HepG2 (cell line): ENCODE results near the gene PTCRA. TPM values are rescaled to one million over a fixed set of nuclear protein-coding genes. Genes with fewer than 3 reads are reported as not detected.

Experiments
- EEA1 ChIP-seq: sonication (generic); formaldehyde crosslinking; IDR thresholded peaks from 2 replicates; pipeline ENCODE4 v1.5.1; 2020; ENCODE audit warnings: mild to moderate bottlenecking, missing genetic modification reagents, borderline replicate concordance
- ELF4 ChIP-seq: sonication (generic); formaldehyde crosslinking; IDR thresholded peaks from 2 replicates; pipeline ENCODE4 v1.5.0; 2020; ENCODE audit warnings: missing genetic modification reagents, mild to moderate bottlenecking, moderate library complexity, borderline replicate concordance
- HNRNPH1 ChIP-seq: fragments of 200-400 bp; formaldehyde crosslinking; optimal IDR thresholded peaks from 2 replicates; pipeline ENCODE3; 2017; ENCODE audit warnings: mild to moderate bottlenecking, low read depth, low read length
- NCOA1 ChIP-seq: sonication (generic); formaldehyde crosslinking; IDR thresholded peaks from 2 replicates; pipeline ENCODE4 v1.9.0; 2021; ENCODE audit warnings: missing genetic modification reagents
- NFKBIZ ChIP-seq: IDR thresholded peaks from 2 replicates; pipeline ENCODE4 v1.6.1; 2018; ENCODE audit warnings: missing genetic modification reagents, missing compliant biosample characterization
- NR2F2 ChIP-seq: IDR thresholded peaks from 2 replicates; pipeline ENCODE4 v1.6.1; 2012; ENCODE audit warnings: low read depth, inconsistent platforms, borderline replicate concordance
- REL ChIP-seq: sonication (generic); formaldehyde crosslinking; conservative IDR thresholded peaks from 2 replicates; pipeline ENCODE4 v1.8.0; 2022; ENCODE audit warnings: mild to moderate bottlenecking, missing genetic modification reagents, moderate library complexity
- REPIN1 ChIP-seq: sonication (generic); formaldehyde crosslinking; IDR thresholded peaks from 2 replicates; pipeline ENCODE4 v1.8.0; 2022; ENCODE audit warnings: missing genetic modification reagents, low read depth, mild to moderate bottlenecking, borderline replicate concordance
- ZNF775 ChIP-seq: sonication (generic); formaldehyde crosslinking; IDR thresholded peaks from 2 replicates; pipeline ENCODE4 v1.4.0; 2020; ENCODE audit warnings: missing genetic modification reagents, mild to moderate bottlenecking, moderate library complexity, borderline replicate concordance
- ZNF850 ChIP-seq: sonication (generic); formaldehyde crosslinking; conservative IDR thresholded peaks from 2 replicates; pipeline ENCODE4 v1.9.0; 2021; ENCODE audit warnings: mild to moderate bottlenecking, missing genetic modification reagents
- polyA plus RNA-seq, 8 experiments: library from polyadenylated mRNA; depleted of rRNA in 3 of 8; stranded (reverse) in 7 of 8; unstranded in 1 of 8; fragments of >200 nt; fragmentation: Illumina TruSeq in 4 of 8; extraction: Trizol in 4 of 8; gene quantifications; 2 replicates each; pipeline versions ENCODE4 v1.2.1 to v1.2.3, GENCODE V29; 2011 to 2016; ENCODE audit warnings: low read depth in 4 of 8, missing spikeins in 1 of 8, mixed read lengths in 1 of 8; ENCODE audit not compliant: insufficient read depth in 1 of 8
- total RNA-seq, 5 experiments: library from RNA; depleted of rRNA; stranded (reverse); fragments of >200 nt; fragmentation: Illumina TruSeq; extraction: Trizol; gene quantifications; 2 replicates each; pipeline ENCODE4 v1.2.3, GENCODE V29; 2016; ENCODE audit warnings: low read depth in 1 of 5
- TF ChIP-seq, protein P1 (sequence below): sonication (generic); formaldehyde crosslinking; IDR thresholded peaks from 2 replicates; pipeline ENCODE4 v1.4.0; 2020; ENCODE audit warnings: missing genetic modification reagents
- TF ChIP-seq, protein P2 (sequence below): sonication (generic); formaldehyde crosslinking; IDR thresholded peaks from 2 replicates; pipeline ENCODE4 v1.5.1; 2020; ENCODE audit warnings: missing genetic modification reagents, mild to moderate bottlenecking, borderline replicate concordance
- TF ChIP-seq, protein P3 (sequence below): sonication (generic); formaldehyde crosslinking; IDR thresholded peaks from 2 replicates; pipeline ENCODE4 v1.5.1; 2020; ENCODE audit warnings: missing genetic modification reagents, mild to moderate bottlenecking, borderline replicate concordance
- TF ChIP-seq, protein P4 (sequence below): sonication (generic); formaldehyde crosslinking; conservative IDR thresholded peaks from 2 replicates; pipeline ENCODE4 v1.4.0; 2020; ENCODE audit warnings: missing genetic modification reagents
- TF ChIP-seq, protein P5 (sequence below): sonication (generic); formaldehyde crosslinking; IDR thresholded peaks from 2 replicates; pipeline ENCODE4 v1.4.0; 2020; ENCODE audit warnings: mild to moderate bottlenecking, missing genetic modification reagents, borderline replicate concordance
- TF ChIP-seq, protein P6 (sequence below): sonication (generic); formaldehyde crosslinking; conservative IDR thresholded peaks from 2 replicates; pipeline ENCODE4 v1.8.0; 2022; ENCODE audit warnings: mild to moderate bottlenecking, moderate library complexity, missing genetic modification reagents

The PTCRA gene
- total and polyA plus RNA-seq, 2 of the 13 experiments (the other 11 are each of a cell fraction or from before 2014, with no cell fraction given) = not detected

DNA sequence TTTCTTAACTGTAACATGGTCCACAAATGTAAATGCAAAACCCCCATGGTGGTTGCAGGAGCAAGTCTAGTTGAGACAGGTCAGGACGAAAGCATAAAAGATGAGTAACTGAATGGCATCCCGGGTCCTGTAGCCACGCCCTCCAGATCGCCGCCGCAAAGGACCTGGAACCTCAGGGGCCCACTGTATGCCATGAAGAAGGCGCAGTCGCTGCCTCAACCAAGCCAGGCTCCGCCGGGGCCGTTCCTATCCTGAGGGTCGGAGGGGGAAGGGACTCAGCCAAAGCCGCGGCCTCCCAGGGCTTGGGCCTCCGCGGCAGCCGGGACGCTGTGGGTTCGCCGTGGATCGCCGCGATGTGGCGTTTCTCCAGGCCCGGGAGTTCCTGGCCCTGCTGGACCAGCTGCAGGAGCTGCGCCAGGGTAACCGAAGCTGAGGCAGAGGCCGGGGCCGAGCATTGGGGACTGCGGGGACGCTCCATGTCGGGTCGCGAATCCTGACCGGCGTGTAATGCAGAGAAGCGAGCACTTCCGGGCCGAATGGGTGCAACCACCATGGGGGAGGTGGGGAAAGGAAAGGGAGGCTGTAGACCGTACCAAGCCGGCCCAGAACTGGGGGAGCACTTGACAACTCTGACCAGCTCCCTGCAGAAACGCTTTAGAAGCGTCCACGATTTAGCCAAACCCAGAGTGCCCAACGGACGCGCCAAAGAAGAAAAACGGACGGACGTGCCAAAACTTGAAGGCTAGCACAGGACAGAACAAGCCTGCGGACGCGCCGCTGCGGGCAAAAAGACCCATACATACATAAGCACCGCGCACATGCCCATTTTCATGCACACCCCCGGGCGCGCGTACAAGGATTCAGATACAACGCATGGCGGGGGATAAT is 25.3 kb upstream of the PTCRA start (continued):
- TF ChIP-seq REL (CRISPR knock-in tag) = peak; percentile 98
- TF ChIP-seq, protein P1, sequence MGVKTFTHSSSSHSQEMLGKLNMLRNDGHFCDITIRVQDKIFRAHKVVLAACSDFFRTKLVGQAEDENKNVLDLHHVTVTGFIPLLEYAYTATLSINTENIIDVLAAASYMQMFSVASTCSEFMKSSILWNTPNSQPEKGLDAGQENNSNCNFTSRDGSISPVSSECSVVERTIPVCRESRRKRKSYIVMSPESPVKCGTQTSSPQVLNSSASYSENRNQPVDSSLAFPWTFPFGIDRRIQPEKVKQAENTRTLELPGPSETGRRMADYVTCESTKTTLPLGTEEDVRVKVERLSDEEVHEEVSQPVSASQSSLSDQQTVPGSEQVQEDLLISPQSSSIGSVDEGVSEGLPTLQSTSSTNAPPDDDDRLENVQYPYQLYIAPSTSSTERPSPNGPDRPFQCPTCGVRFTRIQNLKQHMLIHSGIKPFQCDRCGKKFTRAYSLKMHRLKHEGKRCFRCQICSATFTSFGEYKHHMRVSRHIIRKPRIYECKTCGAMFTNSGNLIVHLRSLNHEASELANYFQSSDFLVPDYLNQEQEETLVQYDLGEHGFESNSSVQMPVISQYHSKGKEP (CRISPR knock-in tag) = peak; percentile 59; the same call in 1 of the 2 replicates
- TF ChIP-seq, protein P2, sequence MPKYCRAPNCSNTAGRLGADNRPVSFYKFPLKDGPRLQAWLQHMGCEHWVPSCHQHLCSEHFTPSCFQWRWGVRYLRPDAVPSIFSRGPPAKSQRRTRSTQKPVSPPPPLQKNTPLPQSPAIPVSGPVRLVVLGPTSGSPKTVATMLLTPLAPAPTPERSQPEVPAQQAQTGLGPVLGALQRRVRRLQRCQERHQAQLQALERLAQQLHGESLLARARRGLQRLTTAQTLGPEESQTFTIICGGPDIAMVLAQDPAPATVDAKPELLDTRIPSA (CRISPR knock-in tag) = no peak
- no peak for TF ChIP-seq EEA1
- TF ChIP-seq, protein P3, sequence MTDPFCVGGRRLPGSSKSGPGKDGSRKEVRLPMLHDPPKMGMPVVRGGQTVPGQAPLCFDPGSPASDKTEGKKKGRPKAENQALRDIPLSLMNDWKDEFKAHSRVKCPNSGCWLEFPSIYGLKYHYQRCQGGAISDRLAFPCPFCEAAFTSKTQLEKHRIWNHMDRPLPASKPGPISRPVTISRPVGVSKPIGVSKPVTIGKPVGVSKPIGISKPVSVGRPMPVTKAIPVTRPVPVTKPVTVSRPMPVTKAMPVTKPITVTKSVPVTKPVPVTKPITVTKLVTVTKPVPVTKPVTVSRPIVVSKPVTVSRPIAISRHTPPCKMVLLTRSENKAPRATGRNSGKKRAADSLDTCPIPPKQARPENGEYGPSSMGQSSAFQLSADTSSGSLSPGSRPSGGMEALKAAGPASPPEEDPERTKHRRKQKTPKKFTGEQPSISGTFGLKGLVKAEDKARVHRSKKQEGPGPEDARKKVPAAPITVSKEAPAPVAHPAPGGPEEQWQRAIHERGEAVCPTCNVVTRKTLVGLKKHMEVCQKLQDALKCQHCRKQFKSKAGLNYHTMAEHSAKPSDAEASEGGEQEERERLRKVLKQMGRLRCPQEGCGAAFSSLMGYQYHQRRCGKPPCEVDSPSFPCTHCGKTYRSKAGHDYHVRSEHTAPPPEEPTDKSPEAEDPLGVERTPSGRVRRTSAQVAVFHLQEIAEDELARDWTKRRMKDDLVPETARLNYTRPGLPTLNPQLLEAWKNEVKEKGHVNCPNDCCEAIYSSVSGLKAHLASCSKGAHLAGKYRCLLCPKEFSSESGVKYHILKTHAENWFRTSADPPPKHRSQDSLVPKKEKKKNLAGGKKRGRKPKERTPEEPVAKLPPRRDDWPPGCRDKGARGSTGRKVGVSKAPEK (CRISPR knock-in tag) = peak; percentile 97; the same call in 1 of the 2 replicates
- peak; percentile 87 for TF ChIP-seq NCOA1 (CRISPR knock-in tag)
- TF ChIP-seq REPIN1 (CRISPR knock-in tag) = peak; percentile 99
- 0 out of 2 replicates have a peak, but pooled peaks have one; percentile 67 for TF ChIP-seq ZNF850
- 0 out of 2 replicates have a peak, but pooled peaks have one; percentile 42 for TF ChIP-seq ZNF775 (CRISPR knock-in tag)
- peak; percentile 85; the same call in 1 of the 2 replicates for TF ChIP-seq NFKBIZ (CRISPR knock-in tag)
- peak; percentile 96 for TF ChIP-seq ELF4 (CRISPR knock-in tag)
- TF ChIP-seq, protein P4, sequence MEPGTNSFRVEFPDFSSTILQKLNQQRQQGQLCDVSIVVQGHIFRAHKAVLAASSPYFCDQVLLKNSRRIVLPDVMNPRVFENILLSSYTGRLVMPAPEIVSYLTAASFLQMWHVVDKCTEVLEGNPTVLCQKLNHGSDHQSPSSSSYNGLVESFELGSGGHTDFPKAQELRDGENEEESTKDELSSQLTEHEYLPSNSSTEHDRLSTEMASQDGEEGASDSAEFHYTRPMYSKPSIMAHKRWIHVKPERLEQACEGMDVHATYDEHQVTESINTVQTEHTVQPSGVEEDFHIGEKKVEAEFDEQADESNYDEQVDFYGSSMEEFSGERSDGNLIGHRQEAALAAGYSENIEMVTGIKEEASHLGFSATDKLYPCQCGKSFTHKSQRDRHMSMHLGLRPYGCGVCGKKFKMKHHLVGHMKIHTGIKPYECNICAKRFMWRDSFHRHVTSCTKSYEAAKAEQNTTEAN = peak; percentile 65; the same call in 1 of the 2 replicates
- TF ChIP-seq, protein P5, sequence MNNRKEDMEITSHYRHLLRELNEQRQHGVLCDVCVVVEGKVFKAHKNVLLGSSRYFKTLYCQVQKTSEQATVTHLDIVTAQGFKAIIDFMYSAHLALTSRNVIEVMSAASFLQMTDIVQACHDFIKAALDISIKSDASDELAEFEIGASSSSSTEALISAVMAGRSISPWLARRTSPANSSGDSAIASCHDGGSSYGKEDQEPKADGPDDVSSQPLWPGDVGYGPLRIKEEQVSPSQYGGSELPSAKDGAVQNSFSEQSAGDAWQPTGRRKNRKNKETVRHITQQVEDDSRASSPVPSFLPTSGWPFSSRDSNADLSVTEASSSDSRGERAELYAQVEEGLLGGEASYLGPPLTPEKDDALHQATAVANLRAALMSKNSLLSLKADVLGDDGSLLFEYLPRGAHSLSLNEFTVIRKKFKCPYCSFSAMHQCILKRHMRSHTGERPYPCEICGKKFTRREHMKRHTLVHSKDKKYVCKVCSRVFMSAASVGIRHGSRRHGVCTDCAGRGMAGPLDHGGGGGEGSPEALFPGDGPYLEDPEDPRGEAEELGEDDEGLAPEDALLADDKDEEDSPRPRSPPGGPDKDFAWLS (CRISPR knock-in tag) = peak; percentile 95
- TF ChIP-seq NR2F2 = peak; percentile 33; the same call in 1 of the 2 replicates
- TF ChIP-seq HNRNPH1 = no peak
- TF ChIP-seq, protein P6, sequence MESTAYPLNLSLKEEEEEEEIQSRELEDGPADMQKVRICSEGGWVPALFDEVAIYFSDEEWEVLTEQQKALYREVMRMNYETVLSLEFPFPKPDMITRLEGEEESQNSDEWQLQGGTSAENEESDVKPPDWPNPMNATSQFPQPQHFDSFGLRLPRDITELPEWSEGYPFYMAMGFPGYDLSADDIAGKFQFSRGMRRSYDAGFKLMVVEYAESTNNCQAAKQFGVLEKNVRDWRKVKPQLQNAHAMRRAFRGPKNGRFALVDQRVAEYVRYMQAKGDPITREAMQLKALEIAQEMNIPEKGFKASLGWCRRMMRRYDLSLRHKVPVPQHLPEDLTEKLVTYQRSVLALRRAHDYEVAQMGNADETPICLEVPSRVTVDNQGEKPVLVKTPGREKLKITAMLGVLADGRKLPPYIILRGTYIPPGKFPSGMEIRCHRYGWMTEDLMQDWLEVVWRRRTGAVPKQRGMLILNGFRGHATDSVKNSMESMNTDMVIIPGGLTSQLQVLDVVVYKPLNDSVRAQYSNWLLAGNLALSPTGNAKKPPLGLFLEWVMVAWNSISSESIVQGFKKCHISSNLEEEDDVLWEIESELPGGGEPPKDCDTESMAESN (CRISPR knock-in tag) = peak; percentile 64; the same call in 1 of the 2 replicates
